Ovary (tissue), 3 donors: ENCODE measurements around the gene GPS1.

ENCODE experiments used
- CTCF ChIP-seq, 3 donors: fragments of 450-650 bp in 2 of 3; fragments of 200-600 bp in 1 of 3; IDR thresholded peaks; one replicate each; pipeline versions ENCODE4 v1.5.1 to v1.8.0; 2016 to 2022; ENCODE audit warnings: antibody characterized with exemption in 3 of 3, mild to moderate bottlenecking in 1 of 3
- EP300 ChIP-seq: sonication (generic); formaldehyde crosslinking; IDR thresholded peaks from one replicate; pipeline ENCODE4 v1.6.1; 2017; ENCODE audit warnings: antibody characterized with exemption
- donor health status: DM: no; HTN: no; CAD: no.

- no peak for TF ChIP-seq CTCF (IDR thresholded peaks at IDR 0.05)
- no peak for TF ChIP-seq EP300
These were observed 8.2 kb upstream of the GPS1 start for GRCh38 chr17:82043507-82043906.
